Ascending aorta (tissue), 2 donors: Measurements from ENCODE around the gene PHPT1. TPM values are rescaled to one million over a fixed set of nuclear protein-coding genes. Genes with fewer than 3 reads are reported as not detected.

Experiments used
- DNase-seq, 2 donors: peaks; one replicate each; pipeline ENCODE4 v3.0.0-alpha.2; 2019; ENCODE audit warnings: low spot score in 2 of 2
- H3K27ac ChIP-seq, 2 donors: fragments of 200-600 bp; sonication (generic); one replicate each; pipeline ENCODE4 v1.5.1; 2016 to 2017; ENCODE audit warnings: mild to moderate bottlenecking in 1 of 2
- H3K27me3 ChIP-seq: fragments of 200-600 bp; sonication (generic); one replicate; pipeline ENCODE4 v1.5.1; 2017
- H3K36me3 ChIP-seq, 2 donors: fragments of 200-600 bp; sonication (generic); one replicate each; pipeline ENCODE4 v1.5.1; 2016
- H3K4me1 ChIP-seq, 2 donors: fragments of 200-600 bp; sonication (generic); one replicate each; pipeline ENCODE4 v1.5.1; 2016 to 2017; ENCODE audit warnings: mild to moderate bottlenecking in 1 of 2
- H3K4me3 ChIP-seq, 2 donors: fragments of 200-600 bp; sonication (generic); one replicate each; pipeline ENCODE4 v1.5.1; 2016 to 2017; ENCODE audit warnings: mild to moderate bottlenecking in 1 of 2
- H3K9me3 ChIP-seq, 2 donors: fragments of 200-600 bp; sonication (generic); one replicate each; pipeline ENCODE4 v1.5.1; 2016
- intact Hi-C: fragments of 100-400 bp; cut with DNase I; formaldehyde crosslinking; loops from one replicate; pipeline ENCODE4 v1.15.1; 2023
- total RNA-seq: library from RNA; depleted of rRNA; stranded (reverse); fragments of >200 nt; gene quantifications from one replicate; pipeline ENCODE4 v1.1.0, GENCODE V29; 2016
- TF ChIP-seq, protein P1 (sequence below), 3 experiments: fragments of 200-600 bp in 2 of 3; fragments of 450-650 bp in 1 of 3; sonication (generic) in 2 of 3; IDR thresholded peaks; one replicate each; pipeline ENCODE4 v1.5.1; 2016 to 2019; ENCODE audit warnings: antibody characterized with exemption in 3 of 3, mild to moderate bottlenecking in 1 of 3, moderate library complexity in 1 of 3

The PHPT1 gene
- total RNA-seq, 1 donor from 2014 or later: 108 TPM

DNA sequence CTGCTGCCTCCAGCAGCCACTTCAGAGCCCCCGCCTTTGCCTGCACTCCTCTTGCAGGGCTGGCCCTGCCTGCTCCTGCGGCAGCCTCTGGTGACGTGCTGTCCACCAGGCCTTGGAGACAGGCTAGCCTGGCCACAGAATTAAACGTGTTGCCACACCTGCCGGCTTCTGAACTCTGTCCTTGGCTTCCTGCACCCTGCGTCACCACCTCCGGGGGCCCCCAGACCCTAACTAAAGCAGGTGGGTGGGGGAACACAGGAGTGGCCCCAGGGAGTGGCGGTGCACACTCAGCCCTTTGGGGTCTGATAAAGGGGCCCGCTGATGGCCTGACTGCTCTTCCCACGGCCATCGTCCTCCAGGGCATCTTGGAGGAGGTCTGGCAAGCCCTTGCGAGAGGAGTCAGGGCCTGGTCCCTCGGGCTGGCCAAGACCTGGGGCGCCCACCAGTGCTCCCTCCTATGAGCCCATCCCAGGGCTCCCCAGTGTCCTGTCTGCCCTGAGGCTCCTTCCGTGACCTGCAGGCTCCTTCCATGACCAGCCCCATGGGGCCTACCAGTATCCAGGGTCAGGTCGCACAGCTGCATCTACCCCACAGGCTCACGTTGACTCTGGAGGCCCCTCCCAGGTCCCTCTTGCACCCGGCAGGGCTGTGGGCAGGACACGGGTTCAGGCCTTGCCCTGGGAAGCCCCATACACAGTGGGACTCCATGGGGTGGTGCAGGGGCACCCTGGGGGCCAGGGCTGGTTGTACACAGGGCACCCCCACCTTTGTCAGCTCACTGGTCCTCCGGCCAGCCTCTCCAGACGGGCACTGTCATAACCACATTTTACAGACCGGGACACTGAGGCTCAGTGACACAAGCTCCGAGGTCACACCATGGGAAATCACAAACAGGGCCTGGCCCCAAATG is 1.9 kb downstream of the PHPT1 start:
- H3K4me3 ChIP-seq: no peak overlapping the region
- intact Hi-C loops: no loop called here

DNA sequence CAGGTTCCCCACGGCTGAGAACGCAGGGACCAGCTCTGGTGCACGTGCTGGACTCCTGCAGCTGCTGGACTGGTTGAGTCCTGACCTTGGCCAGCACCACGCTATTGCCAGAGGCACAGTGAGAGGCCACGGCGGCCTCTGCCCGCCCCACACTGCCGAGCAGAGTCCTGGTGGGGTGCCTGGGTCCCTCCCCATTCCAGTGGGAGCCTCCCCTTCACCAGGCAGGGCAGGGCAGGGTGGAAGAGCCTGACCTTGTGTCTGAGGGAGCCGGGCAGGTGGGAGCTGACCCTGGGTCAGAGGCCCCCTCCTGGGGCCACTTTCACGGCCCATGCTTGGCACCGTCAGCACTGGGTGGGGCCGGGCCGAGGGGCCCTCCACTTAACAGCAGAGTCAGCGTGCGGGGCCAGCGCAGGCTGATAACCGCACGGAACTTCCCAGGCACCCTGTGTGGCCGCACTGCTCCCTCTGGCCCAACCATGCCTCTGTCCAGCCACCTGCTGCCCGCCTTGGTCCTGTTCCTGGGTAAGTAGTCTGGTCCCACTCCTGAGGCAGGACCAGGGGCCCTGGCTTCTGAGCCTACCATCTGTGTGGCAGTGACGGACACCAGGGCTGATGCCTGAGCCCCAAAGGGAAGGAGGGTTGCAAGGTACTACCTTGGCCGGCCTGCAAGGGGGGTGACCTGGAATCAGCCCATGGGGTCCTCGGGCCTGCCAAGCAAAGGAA is 2.9 kb downstream of the PHPT1 start, which contains the start of gene MAMDC4:
TSS of gene MAMDC4 (plus strand) at position 406 of the 723 bp plus-strand sequence. CDS start at position 477, 71 bp downstream.
- Histone ChIP-seq H3K4me3 (no peak within 1 kb of the TSS), H3K27me3 (peaks cover 3% of the 10 kb centered on the region), H3K4me1 (peaks cover 8 to 16% of the 10 kb centered on the region in 2 donors), H3K9me3 (no peaks in the 10 kb centered on the region), H3K36me3 (no peaks in the 10 kb centered on the region), H3K27ac (no peak within 1 kb of the TSS)
- DNase-seq: no peak
- intact Hi-C loops: no loop called here
- TF ChIP-seq, protein P1, sequence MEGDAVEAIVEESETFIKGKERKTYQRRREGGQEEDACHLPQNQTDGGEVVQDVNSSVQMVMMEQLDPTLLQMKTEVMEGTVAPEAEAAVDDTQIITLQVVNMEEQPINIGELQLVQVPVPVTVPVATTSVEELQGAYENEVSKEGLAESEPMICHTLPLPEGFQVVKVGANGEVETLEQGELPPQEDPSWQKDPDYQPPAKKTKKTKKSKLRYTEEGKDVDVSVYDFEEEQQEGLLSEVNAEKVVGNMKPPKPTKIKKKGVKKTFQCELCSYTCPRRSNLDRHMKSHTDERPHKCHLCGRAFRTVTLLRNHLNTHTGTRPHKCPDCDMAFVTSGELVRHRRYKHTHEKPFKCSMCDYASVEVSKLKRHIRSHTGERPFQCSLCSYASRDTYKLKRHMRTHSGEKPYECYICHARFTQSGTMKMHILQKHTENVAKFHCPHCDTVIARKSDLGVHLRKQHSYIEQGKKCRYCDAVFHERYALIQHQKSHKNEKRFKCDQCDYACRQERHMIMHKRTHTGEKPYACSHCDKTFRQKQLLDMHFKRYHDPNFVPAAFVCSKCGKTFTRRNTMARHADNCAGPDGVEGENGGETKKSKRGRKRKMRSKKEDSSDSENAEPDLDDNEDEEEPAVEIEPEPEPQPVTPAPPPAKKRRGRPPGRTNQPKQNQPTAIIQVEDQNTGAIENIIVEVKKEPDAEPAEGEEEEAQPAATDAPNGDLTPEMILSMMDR (IDR thresholded peaks at IDR 0.05): no peak

More for the DNA sequence above, 1.9 kb downstream of the PHPT1 start:
- H3K27me3 ChIP-seq: peaks cover 11% of the 10 kb centered on the region
- TF ChIP-seq, protein P1 (IDR thresholded peaks at IDR 0.05): no peak
- no peaks in the 10 kb centered on the region for H3K9me3 ChIP-seq
- no peak overlapping the region for H3K27ac ChIP-seq
- H3K36me3 ChIP-seq: no peaks in the 10 kb centered on the region
- H3K4me1 ChIP-seq: peaks cover 8 to 21% of the 10 kb centered on the region in 2 donors
- no peak for DNase-seq

DNA sequence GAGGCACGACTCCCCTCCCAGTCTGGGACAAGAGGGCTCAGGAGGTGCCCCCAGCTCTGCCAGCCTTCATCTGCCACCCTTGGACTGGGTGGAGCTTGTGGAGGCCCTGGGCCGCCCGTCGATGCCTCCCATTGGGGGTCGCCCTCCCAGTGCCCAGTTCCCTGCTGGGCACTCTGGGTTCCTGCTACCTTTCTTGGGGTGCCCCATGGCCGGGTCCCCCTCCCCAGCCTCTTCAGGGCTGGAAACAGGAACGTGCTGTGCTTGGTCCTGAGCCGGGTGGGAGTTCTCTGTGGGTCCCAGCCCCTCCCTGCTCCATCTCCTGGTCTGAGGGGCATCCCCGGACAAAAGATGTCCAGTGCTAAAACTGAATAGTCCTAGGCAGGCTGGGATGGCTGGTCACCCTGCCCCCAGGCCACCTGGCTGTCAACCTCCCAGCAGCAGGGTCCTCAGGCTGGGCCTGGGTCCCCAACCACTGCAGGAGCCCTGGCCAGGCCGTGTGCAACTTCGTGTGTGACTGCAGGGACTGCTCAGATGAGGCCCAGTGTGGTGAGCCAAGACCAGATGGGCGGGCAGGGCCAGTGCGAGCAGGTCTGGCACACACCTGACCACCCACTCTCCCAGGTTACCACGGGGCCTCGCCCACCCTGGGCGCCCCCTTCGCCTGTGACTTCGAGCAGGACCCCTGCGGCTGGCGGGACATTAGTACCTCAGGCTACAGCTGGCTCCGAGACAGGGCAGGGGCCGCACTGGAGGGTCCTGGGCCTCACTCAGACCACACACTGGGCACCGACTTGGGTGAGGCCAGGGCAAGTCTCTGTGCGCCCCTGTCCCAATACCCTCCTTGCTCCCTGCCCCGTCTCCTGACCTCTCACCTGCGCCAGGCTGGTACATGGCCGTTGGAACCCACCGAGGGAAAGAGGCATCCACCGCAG is 3.7 kb downstream of the PHPT1 start:
- intact Hi-C loops: no loop called here
- no peak for DNase-seq
- peaks cover 8 to 11% of the 10 kb centered on the region in 2 donors for H3K4me1 ChIP-seq

DNA sequence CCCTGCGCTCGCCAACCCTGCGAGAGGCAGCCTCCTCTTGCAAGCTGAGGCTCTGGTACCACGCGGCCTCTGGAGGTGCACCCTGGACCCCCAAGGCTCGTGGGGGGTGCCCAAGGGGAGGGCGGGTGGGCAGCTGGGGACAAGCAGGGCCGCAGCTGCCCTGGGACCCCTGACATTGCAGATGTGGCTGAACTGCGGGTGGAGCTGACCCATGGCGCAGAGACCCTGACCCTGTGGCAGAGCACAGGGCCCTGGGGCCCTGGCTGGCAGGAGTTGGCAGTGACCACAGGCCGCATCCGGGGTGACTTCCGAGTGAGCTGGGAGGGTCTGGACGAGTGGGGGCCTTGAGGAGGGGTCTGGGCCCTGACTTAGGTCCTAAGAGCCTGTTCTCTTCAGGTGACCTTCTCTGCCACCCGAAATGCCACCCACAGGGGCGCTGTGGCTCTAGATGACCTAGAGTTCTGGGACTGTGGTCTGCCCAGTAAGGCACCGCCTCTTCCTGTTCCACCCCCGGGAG is 4.4 kb downstream of the PHPT1 start:
- TF ChIP-seq, protein P1 (IDR thresholded peaks at IDR 0.05): no peak
- DNase-seq: no peak

More for the DNA sequence above, 3.7 kb downstream of the PHPT1 start:
- TF ChIP-seq, protein P1 (IDR thresholded peaks at IDR 0.05): no peak
- Histone ChIP-seq H3K4me3 (no peak overlapping the region), H3K27ac (no peak overlapping the region), H3K27me3 (no peaks in the 10 kb centered on the region), H3K36me3 (no peaks in the 10 kb centered on the region), H3K9me3 (no peaks in the 10 kb centered on the region)

More for the DNA sequence above, 4.4 kb downstream of the PHPT1 start:
- no peak overlapping the region for H3K27ac ChIP-seq
- H3K4me3 ChIP-seq: no peak overlapping the region
- intact Hi-C loops: no loop called here
- H3K27me3 ChIP-seq: no peaks in the 10 kb centered on the region
- peaks cover 8 to 11% of the 10 kb centered on the region in 2 donors for H3K4me1 ChIP-seq
- no peaks in the 10 kb centered on the region for H3K36me3 ChIP-seq
- H3K9me3 ChIP-seq: no peaks in the 10 kb centered on the region
